ENCODE results near the gene CPLX3.

Gene CPLX3

DNA sequence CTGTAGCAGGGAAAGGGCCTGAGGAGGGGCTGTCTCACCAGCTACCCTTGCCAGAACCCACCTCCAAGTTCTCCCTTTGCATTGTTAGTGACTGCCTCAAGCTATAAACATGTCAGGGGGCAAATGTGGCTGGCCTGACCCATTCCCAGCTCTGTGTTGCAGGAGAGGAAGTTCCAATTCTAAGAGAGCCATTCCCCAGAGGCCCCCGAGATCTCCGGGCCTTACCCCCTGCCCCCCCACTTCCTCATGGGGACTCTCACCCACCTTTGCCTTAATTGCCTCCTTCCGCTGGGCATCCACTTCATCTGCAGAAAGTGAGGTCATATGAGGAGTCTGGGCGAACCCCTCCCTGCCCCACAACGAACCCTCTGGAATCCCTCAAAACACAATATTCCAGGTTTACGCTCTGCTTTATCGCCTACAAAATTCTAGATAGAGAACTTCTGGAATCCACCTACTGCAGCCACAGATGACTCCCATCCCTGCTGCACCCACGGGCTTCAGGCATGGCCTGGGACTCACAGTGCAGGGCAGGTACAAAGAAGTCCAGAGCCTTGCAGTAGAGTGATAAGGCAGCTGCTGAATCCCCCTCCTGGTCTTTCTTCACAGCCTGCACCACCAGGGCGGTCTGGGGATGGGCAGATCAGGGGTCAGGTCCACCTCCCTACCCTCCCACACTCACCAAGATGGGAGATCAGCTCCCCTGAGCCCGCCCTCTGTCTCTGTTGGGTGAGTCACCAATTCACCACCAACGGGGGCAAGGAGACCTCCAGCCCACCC lies 12.5 kb downstream of the CPLX3 start:
- TF ChIP-seq CTCF (IDR thresholded peaks at IDR 0.05; ENCODE audit: low read depth, low read length), result no peak
- H3K4me3 ChIP-seq (replicated peaks in 1 of 2; ENCODE audit: low read depth in 2 of 2, low read length in 2 of 2), result no peak overlapping the region
- DNase-seq (ENCODE audit: low read depth in 2 of 2), result no peak

GRCh38 chr15:74839526-74840395 lies 13.3 kb downstream of the CPLX3 start:
- no peak for DNase-seq (ENCODE audit: low read depth in 2 of 2)
- TF ChIP-seq CTCF (IDR thresholded peaks at IDR 0.05; ENCODE audit: low read depth, low read length), result peak; percentile 5
- no peak overlapping the region for H3K4me3 ChIP-seq (replicated peaks in 1 of 2; ENCODE audit: low read depth in 2 of 2, low read length in 2 of 2)

DNA sequence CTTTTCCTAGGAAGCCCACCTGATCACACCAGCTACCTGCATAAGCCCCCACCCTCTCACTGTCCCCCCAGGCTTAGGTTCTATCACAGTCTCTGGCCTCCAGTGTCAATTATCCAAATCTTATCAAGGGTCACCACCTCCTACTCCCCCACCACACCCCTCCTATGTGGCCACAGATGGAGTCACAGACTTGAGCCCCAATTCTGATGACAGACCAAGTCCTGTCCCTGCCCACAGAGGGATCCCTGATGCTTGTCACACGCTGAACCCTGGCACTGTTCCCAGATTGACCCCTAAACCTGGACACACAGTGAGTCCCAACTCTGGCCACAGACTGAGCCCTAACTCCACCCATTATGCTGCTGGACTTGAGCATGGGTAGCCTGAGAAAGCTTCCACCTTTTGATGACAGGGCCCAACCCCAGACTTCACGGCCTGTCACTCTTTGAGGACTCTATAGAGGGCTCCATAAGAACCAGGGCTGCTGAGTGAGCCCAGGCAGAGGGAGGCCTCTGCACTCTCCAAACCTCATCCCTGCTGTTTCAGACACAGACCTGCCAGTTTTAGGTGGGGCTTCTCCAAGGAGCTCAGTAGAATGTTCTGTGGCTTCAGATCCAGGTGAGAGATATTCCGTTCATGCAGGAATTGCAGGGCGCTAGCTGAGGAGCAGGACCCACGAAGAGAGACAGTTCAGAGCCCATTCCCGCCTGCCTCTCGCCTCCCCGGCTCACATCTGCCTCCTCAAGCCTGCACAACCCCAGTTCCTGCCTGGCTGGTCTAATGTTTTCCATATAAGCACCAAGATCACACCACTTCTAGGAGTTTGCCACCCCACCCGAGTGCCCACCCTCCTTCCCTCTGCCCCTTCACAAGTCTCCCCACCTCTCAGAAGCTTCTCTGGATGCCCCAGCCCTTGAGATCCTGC lies 14.7 kb downstream of the CPLX3 start:
- TF ChIP-seq CTCF (IDR thresholded peaks at IDR 0.05; ENCODE audit: low read depth, low read length), result no peak
- no peak overlapping the region for H3K4me3 ChIP-seq (replicated peaks in 1 of 2; ENCODE audit: low read depth in 2 of 2, low read length in 2 of 2)
- no peak for DNase-seq (ENCODE audit: low read depth in 2 of 2)

GRCh38 chr15:74841891-74842373 lies 15.5 kb downstream of the CPLX3 start:
- no peak for DNase-seq (ENCODE audit: low read depth in 2 of 2)
- TF ChIP-seq CTCF (IDR thresholded peaks at IDR 0.05; ENCODE audit: low read depth, low read length), result no peak
- H3K4me3 ChIP-seq (replicated peaks in 1 of 2; ENCODE audit: low read depth in 2 of 2, low read length in 2 of 2), result peak overlapping the region; percentile 79 to 90

DNA sequence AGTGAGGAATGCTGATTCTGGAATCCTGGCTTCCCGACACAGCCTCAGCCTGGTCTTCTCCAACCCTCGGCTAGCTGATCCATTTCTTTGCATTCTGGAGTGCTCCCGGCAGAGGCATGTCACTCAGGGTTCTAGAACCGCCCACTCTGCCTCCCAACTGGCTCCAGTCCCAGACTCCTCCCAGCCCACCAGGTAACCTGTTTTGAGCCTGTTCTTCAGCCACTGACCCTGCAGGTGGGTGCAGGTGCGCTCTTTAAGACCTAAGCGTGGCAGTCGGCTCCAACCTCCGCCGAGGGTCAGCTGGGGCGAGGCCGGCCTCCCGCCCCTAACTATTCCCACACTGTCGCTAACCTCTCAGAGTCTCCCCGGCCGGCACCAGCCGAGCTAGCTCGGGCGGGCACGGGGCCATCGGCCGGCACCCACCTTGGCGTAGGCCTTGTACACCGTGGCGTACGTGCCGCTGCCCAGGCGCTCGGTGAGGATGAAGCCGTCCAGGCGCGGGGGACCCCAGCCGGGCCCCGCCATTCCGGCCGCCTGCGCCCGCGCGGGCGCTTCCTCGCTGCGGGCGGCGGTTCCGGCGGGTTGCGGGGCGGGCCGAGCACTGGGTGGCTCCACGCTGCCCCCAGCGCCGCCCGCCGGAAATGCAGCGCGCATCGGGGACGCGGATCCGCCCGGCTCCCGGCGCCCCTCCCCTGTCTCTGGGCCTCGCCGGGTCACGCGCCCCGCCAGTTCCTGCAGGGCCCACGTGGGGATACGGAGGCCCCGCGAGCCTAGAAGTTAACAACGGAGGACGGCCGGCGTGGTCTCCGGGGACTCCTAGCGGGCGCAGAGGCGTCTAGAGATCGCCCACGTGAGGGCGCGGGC lies 16.4 kb downstream of the CPLX3 start, which contains the start of gene ULK3:
TSS of gene ULK3 (minus strand) at position 576 of the 864 bp plus-strand sequence. CDS start at position 525, 51 bp downstream.
- peak; percentile 24 for TF ChIP-seq CTCF (IDR thresholded peaks at IDR 0.05; ENCODE audit: low read depth, low read length)
- H3K4me3 ChIP-seq (replicated peaks in 1 of 2; ENCODE audit: low read depth in 2 of 2, low read length in 2 of 2), result peak within 1 kb of the TSS; percentile 79 to 90
- DNase-seq (ENCODE audit: low read depth in 2 of 2), result peak; percentile 82 to 94
